ENCODE measurements around the gene GTF2E1. TPM values are rescaled to one million over a fixed set of nuclear protein-coding genes. Genes with fewer than 3 reads are reported as not detected.

Gene GTF2E1
- polyA plus RNA-seq, 2 of the 4 experiments (the other 2 are of a cell fraction), result 18.6 to 26.8 TPM

GRCh38 chr3:120699333-120699732 lies 43.2 kb upstream of the GTF2E1 start:
- ATAC-seq, result no peak
- Histone ChIP-seq H3K27ac (no peak overlapping the region), H3K4me3 (no peak overlapping the region), H3K4me2 (no peak overlapping the region), H3K4me1 (no peaks in the 10 kb centered on the region; the same call in 2 of the 3 replicates), H3K9me3 (peaks cover 11% of the 10 kb centered on the region)
- WGBS (ENCODE audit: missing lambda C conversion rate), result 72% methylated on average over 3 of the region's 3 CpGs
- ChIA-PET POLR2A (no interaction called here), CTCF (interaction anchor here (0.9 to 1.3 kb wide), 3 partner anchors 10 to 96 kb away, joined by 3 to 5 read pairs (median 3); no protein-coding TSS in a partner anchor)
- FAIRE-seq, result no peak
- DNase-seq (ENCODE audit: low read depth in 1 of 2, low spot score in 1 of 2), result no peak
- TF ChIP-seq NR3C1 (IDR thresholded peaks at IDR 0.05) (no peak), MAFK (IDR thresholded peaks at IDR 0.05; ENCODE audit: partially characterized antibody) (peak; percentile 65)

DNA sequence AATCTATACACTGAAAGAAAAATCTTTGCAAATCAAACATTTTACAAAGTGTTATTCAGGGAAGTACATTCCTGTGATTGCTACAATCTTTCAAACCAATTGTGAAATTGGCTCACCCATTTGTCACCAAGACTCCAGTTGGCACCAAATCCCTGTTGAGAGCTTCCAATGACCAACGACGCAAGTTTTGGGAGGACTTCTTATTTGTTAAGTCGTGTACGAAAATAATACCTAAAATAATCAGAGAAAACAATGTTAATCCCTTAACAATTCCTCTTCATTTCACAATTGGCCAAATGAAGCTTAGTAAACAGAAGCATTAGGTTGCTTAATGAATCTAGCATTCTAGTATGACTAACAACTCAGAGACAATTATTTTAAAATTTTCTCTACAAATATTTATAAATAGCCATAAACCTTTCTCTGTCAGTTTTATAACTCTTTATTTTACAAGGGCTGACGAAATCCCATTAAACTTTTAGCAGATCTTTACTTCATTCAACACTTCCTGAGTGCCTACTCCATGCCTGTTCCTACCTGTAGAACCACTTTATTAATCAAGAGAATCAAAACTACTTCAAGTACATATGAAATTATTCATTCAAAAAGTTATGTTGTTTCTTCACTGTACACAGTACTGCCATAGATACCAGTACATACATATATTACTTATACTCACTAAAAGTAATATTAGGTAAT lies 36.5 kb upstream of the GTF2E1 start:
- no peak overlapping the region for H3K4me2 ChIP-seq

DNA sequence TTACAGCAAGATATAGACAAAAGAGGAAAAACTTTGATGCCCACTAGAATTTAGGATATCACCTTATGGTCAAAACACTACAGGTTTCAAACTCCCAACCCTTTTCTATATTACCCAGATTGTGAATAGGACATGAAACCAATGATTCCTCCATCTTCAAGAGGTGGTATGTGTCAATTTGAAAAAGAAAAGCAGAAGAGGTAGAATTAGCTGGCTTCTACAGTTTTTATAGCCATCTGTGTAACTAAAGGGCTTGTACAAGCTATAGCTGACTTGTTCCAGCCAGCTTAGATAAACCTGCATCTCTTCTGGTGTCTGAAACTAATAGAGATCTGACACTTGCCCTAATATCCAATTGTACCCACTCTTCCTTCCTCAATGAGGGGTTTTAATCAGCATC lies 35.6 kb upstream of the GTF2E1 start:
- POLR2A ChIA-PET, result no interaction called here
- H3K4me3 ChIP-seq, result no peak overlapping the region
- CTCF ChIA-PET, result interaction anchor here (0.5 to 1.6 kb wide), 2 partner anchors 9 to 13 kb away, joined by 3 to 4 read pairs; no protein-coding TSS in a partner anchor
- no peaks in the 10 kb centered on the region for H3K4me1 ChIP-seq
- no peak overlapping the region for H3K27ac ChIP-seq
- DNase-seq (ENCODE audit: low read depth in 1 of 2, low spot score in 1 of 2) (no peak), ATAC-seq (no peak), FAIRE-seq (no peak)
- no peak overlapping the region for H3K4me2 ChIP-seq
- peaks cover 11% of the 10 kb centered on the region for H3K9me3 ChIP-seq
- TF ChIP-seq SREBF2 (IDR thresholded peaks at IDR 0.05), result no peak
- TF ChIP-seq, protein P1, sequence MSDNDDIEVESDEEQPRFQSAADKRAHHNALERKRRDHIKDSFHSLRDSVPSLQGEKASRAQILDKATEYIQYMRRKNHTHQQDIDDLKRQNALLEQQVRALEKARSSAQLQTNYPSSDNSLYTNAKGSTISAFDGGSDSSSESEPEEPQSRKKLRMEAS (IDR thresholded peaks at IDR 0.05), result no peak
- TF ChIP-seq, protein P2, sequence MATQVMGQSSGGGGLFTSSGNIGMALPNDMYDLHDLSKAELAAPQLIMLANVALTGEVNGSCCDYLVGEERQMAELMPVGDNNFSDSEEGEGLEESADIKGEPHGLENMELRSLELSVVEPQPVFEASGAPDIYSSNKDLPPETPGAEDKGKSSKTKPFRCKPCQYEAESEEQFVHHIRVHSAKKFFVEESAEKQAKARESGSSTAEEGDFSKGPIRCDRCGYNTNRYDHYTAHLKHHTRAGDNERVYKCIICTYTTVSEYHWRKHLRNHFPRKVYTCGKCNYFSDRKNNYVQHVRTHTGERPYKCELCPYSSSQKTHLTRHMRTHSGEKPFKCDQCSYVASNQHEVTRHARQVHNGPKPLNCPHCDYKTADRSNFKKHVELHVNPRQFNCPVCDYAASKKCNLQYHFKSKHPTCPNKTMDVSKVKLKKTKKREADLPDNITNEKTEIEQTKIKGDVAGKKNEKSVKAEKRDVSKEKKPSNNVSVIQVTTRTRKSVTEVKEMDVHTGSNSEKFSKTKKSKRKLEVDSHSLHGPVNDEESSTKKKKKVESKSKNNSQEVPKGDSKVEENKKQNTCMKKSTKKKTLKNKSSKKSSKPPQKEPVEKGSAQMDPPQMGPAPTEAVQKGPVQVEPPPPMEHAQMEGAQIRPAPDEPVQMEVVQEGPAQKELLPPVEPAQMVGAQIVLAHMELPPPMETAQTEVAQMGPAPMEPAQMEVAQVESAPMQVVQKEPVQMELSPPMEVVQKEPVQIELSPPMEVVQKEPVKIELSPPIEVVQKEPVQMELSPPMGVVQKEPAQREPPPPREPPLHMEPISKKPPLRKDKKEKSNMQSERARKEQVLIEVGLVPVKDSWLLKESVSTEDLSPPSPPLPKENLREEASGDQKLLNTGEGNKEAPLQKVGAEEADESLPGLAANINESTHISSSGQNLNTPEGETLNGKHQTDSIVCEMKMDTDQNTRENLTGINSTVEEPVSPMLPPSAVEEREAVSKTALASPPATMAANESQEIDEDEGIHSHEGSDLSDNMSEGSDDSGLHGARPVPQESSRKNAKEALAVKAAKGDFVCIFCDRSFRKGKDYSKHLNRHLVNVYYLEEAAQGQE (IDR thresholded peaks at IDR 0.05), result no peak
- no peak for TF ChIP-seq PHF8 (IDR thresholded peaks at IDR 0.05; ENCODE audit: borderline replicate concordance, low read depth)
- TF ChIP-seq BHLHE40 (IDR thresholded peaks at IDR 0.05; ENCODE audit: low read depth, low read length), result no peak
- TF ChIP-seq EHF (CRISPR knock-in tag; IDR thresholded peaks at IDR 0.05), result no peak
- TF ChIP-seq HOXA7 (CRISPR knock-in tag; IDR thresholded peaks at IDR 0.05), result no peak
- TF ChIP-seq RFX5 (IDR thresholded peaks at IDR 0.05), result no peak
- no peak for TF ChIP-seq NPAS2 (CRISPR knock-in tag; IDR thresholded peaks at IDR 0.05; ENCODE audit: borderline replicate concordance)
- no peak for TF ChIP-seq ZNF302 (CRISPR knock-in tag; IDR thresholded peaks at IDR 0.05)
- TF ChIP-seq SMC3 (IDR thresholded peaks at IDR 0.05), result no peak
- TF ChIP-seq CBX2 (IDR thresholded peaks at IDR 0.05; ENCODE audit: borderline replicate concordance, low read depth), result no peak

More for the DNA sequence above, 36.5 kb upstream of the GTF2E1 start:
- no peak overlapping the region for H3K27ac ChIP-seq
- 84% methylated on average over 5 of the region's 5 CpGs for WGBS (ENCODE audit: missing lambda C conversion rate)
- H3K9me3 ChIP-seq, result peaks cover 11% of the 10 kb centered on the region
- ChIA-PET CTCF (no interaction called here), POLR2A (no interaction called here)
- FAIRE-seq (no peak), ATAC-seq (no peak), DNase-seq (ENCODE audit: low read depth in 1 of 2, low spot score in 1 of 2) (no peak)
- no peaks in the 10 kb centered on the region for H3K4me1 ChIP-seq
- TF ChIP-seq JUNB (IDR thresholded peaks at IDR 0.05) (no peak), POLR2A (IDR thresholded peaks at IDR 0.05; ENCODE audit: low read length) (no peak), SREBF2 (IDR thresholded peaks at IDR 0.05) (no peak), ESRRA (IDR thresholded peaks at IDR 0.05; ENCODE audit: borderline replicate concordance, low read length) (no peak), SMC3 (IDR thresholded peaks at IDR 0.05) (no peak), ZNF302 (CRISPR knock-in tag; IDR thresholded peaks at IDR 0.05) (no peak), JUN (IDR thresholded peaks at IDR 0.05) (no peak), MAZ (IDR thresholded peaks at IDR 0.05; ENCODE audit: borderline replicate concordance, low read depth, low read length) (no peak), NR3C1 (IDR thresholded peaks at IDR 0.05) (no peak), USF2 (IDR thresholded peaks at IDR 0.05) (no peak), KDM1A (IDR thresholded peaks at IDR 0.05; ENCODE audit: low read depth) (no peak), FOXS1 (CRISPR knock-in tag; IDR thresholded peaks at IDR 0.05) (no peak), PHF8 (IDR thresholded peaks at IDR 0.05; ENCODE audit: borderline replicate concordance, low read depth) (no peak), POLR2AphosphoS2 (conservative IDR thresholded peaks at IDR 0.05; ENCODE audit: low read length) (no peak)
- TF ChIP-seq, protein P3, sequence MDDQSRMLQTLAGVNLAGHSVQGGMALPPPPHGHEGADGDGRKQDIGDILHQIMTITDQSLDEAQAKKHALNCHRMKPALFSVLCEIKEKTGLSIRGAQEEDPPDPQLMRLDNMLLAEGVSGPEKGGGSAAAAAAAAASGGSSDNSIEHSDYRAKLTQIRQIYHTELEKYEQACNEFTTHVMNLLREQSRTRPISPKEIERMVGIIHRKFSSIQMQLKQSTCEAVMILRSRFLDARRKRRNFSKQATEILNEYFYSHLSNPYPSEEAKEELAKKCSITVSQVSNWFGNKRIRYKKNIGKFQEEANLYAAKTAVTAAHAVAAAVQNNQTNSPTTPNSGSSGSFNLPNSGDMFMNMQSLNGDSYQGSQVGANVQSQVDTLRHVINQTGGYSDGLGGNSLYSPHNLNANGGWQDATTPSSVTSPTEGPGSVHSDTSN (IDR thresholded peaks at IDR 0.05), result no peak
- TF ChIP-seq, protein P4, sequence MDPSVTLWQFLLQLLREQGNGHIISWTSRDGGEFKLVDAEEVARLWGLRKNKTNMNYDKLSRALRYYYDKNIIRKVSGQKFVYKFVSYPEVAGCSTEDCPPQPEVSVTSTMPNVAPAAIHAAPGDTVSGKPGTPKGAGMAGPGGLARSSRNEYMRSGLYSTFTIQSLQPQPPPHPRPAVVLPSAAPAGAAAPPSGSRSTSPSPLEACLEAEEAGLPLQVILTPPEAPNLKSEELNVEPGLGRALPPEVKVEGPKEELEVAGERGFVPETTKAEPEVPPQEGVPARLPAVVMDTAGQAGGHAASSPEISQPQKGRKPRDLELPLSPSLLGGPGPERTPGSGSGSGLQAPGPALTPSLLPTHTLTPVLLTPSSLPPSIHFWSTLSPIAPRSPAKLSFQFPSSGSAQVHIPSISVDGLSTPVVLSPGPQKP (IDR thresholded peaks at IDR 0.05; ENCODE audit: low read depth, low read length), result no peak
- no peak overlapping the region for H3K4me3 ChIP-seq

Measured in A549 (cell line).